AG09309 (cell line): ENCODE data around the gene ITPR3.

Source experiments
- DNase-seq: peaks from one replicate; pipeline ENCODE4 v3.0.0-alpha.2; 2010; ENCODE audit warnings: low read depth
- H3K4me3 ChIP-seq: 2 replicates; pipeline ENCODE4 v1.5.1; 2011; ENCODE audit warnings: mild to moderate bottlenecking, low read depth, low read length, moderate library complexity; ENCODE audit not compliant: control insufficient read depth
- CTCF ChIP-seq: IDR thresholded peaks from 2 replicates; pipeline ENCODE4 v1.5.1; 2011; ENCODE audit warnings: mild to moderate bottlenecking, low read depth, low read length, inconsistent platforms; ENCODE audit not compliant: insufficient read depth, control insufficient read depth; ENCODE audit errors: missing control alignments

Gene ITPR3

GRCh38 chr6:33677689-33678088, 56.6 kb downstream of the ITPR3 start:
- no peak overlapping the region for H3K4me3 ChIP-seq
- DNase-seq: no peak
- no peak for TF ChIP-seq CTCF

GRCh38 chr6:33678233-33678931, 57.3 kb downstream of the ITPR3 start:
- TF ChIP-seq CTCF: no peak
- no peak overlapping the region for H3K4me3 ChIP-seq
- no peak for DNase-seq

GRCh38 chr6:33678932-33679490, 57.9 kb downstream of the ITPR3 start:
- TF ChIP-seq CTCF: no peak
- DNase-seq: no peak
- no peak overlapping the region for H3K4me3 ChIP-seq

GRCh38 chr6:33679761-33680160, 58.6 kb downstream of the ITPR3 start:
- no peak overlapping the region for H3K4me3 ChIP-seq
- no peak for TF ChIP-seq CTCF
- DNase-seq: no peak

GRCh38 chr6:33682341-33682740, 61.2 kb downstream of the ITPR3 start:
- no peak for TF ChIP-seq CTCF
- no peak for DNase-seq

GRCh38 chr6:33683051-33683571, 62.0 kb downstream of the ITPR3 start:
- TF ChIP-seq CTCF: no peak
- no peak for DNase-seq
- no peak overlapping the region for H3K4me3 ChIP-seq

More at GRCh38 chr6:33682341-33682740, 61.2 kb downstream of the ITPR3 start:
- no peak overlapping the region for H3K4me3 ChIP-seq
